Activated CD4-positive, alpha-beta T cell treated with anti-CD3 and anti-CD28 coated beads, Interleukin-2, amount 50 U/mL, for 48 hours (primary cell): ENCODE measurements around the gene INO80.

ENCODE experiments used
- DNase-seq, 2 experiments: peaks; one replicate each; pipeline ENCODE4 v3.0.0-alpha.2; 2020

Gene INO80

GRCh38 chr15:40942878-40943277 lies 173.2 kb downstream of the INO80 start:
- DNase-seq = no peak

DNA sequence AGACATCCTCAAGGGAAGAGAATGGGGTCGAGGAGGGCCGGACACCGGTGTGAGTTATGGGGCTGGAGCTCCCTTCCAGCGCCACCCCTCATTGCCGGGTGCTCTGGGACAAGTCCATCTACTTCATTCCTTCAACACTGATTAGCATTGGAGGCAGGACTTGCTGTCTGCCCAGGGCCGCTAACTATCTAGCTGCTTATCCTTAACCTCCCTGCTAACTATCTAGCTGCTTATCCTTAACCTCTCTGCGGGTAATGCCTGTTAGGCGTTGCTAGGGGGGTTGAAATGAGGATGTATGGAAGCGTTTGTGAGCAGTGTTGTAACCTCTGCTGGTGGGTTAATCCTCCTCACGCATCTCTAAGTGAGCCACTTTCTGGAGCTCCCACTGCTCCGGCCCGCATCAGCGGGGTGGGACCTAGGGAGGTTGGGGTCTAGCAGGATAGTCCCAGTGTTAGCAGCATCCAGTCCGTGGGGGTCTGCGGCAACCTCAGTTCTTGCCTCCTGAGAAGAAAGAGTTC lies 173.7 kb downstream of the INO80 start:
- no peak for DNase-seq

DNA sequence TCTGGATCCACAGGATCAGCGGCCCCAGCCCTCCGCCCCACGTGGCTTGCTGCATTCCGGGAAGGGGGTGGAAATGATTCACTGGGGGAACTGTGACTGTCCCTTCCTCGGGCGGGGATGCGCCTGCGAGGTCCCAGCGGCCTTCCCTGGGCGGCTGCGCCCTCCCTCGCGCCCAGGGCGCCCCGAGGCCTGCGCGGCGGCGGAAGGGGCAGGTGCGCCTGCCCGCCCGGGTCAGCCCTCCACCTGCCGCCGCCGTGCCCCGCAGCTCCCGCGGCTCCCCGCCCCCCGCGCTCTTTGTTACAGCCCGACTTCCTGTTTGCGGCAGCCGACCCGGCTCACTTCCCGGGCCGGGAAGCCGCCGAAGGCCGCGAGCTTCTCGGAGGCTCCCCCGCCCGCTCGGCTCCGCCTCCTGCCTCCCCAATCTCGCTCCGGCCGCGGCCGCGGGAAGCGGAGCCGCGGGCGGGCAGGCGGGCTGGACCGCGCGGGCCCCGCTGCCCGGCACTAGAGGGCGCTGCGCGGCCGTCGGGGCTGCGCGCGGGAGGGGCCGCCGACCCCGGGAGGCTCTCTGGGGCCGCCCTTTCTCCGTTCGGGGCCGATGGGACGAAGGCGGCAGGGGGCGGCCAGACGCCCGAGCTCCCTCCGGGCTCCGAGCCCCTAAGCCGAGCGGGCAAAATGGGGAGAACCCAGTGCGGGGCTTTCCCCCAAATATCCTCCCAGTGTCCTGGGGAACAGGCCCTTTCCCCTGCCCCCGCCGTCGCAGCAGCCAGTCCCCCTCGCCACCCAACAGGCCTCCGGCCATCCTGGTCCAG lies 174.3 kb downstream of the INO80 start:
- peak; percentile 67 to 73 for DNase-seq

GRCh38 chr15:40941068-40941527 lies 175.0 kb downstream of the INO80 start:
- DNase-seq = no peak

DNA sequence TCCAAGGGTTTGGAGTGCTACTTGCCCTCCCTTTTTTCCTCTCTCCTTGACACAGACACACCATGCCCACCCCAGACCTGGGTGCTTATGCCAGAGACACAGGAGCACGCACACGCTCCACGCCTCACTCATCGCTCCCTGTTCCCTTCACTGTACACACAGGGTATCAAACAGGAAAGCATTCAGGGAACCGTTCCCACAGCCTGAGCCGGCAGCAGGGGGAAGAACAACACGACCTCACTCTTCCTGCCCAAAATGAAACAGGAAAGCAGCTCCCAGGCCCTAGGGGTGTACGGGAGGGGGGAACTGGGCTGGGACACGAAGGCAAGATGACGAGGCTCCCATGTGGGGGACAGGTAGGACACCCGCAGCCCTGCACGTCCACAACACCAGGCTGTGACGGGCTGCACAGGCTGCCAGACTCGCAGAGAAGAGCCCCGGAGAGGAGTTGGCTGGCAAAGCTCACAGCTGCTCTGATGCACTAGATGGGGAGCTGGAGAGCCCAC lies 175.7 kb downstream of the INO80 start:
- DNase-seq = no peak

- no peak for DNase-seq
Measured at GRCh38 chr15:40938536-40938870, 177.6 kb downstream of the INO80 start.

DNA sequence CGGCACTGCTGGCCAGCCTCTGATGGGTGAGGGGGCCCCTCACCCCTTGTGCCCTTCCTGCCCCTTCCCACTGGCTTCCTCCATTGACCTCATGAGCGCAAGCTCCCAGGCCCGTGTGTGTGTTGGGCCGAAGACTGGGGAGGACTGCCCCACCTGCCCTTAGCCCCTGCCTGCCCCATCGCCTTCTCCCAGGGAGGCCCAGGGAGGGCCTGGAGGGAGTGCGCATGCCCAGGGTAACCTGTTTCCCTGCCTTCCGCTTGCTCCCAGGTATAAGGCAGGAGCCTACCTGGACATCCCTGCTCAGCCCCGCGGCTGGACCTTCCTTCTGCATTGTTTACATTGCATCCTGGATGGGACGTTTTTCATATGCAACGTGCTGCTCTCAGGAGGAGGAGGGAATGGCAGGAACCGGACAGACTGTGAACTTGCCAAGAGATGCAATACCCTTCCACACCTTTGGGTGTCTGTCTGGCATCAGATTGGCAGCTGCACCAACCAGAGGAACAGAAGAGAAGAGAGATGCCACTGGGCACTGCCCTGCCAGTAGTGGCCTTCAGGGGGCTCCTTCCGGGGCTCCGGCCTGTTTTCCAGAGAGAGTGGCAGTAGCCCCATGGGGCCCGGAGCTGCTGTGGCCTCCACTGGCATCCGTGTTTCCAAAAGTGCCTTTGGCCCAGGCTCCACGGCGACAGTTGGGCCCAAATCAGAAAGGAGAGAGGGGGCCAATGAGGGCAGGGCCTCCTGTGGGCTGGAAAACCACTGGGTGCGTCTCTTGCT lies 178.1 kb downstream of the INO80 start:
- no peak for DNase-seq

GRCh38 chr15:40936709-40937666 lies 179.1 kb downstream of the INO80 start:
- no peak for DNase-seq

DNA sequence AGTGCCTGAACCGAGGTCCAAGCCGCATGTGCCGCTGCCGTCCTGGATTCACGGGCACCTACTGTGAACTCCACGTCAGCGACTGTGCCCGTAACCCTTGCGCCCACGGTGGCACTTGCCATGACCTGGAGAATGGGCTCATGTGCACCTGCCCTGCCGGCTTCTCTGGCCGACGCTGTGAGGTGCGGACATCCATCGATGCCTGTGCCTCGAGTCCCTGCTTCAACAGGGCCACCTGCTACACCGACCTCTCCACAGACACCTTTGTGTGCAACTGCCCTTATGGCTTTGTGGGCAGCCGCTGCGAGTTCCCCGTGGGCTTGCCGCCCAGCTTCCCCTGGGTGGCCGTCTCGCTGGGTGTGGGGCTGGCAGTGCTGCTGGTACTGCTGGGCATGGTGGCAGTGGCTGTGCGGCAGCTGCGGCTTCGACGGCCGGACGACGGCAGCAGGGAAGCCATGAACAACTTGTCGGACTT lies 179.8 kb downstream of the INO80 start:
- DNase-seq = no peak

- no peak for DNase-seq
Measured at GRCh38 chr15:40934457-40934856, 181.6 kb downstream of the INO80 start.

GRCh38 chr15:40933517-40933902 lies 182.6 kb downstream of the INO80 start:
- no peak for DNase-seq

DNA sequence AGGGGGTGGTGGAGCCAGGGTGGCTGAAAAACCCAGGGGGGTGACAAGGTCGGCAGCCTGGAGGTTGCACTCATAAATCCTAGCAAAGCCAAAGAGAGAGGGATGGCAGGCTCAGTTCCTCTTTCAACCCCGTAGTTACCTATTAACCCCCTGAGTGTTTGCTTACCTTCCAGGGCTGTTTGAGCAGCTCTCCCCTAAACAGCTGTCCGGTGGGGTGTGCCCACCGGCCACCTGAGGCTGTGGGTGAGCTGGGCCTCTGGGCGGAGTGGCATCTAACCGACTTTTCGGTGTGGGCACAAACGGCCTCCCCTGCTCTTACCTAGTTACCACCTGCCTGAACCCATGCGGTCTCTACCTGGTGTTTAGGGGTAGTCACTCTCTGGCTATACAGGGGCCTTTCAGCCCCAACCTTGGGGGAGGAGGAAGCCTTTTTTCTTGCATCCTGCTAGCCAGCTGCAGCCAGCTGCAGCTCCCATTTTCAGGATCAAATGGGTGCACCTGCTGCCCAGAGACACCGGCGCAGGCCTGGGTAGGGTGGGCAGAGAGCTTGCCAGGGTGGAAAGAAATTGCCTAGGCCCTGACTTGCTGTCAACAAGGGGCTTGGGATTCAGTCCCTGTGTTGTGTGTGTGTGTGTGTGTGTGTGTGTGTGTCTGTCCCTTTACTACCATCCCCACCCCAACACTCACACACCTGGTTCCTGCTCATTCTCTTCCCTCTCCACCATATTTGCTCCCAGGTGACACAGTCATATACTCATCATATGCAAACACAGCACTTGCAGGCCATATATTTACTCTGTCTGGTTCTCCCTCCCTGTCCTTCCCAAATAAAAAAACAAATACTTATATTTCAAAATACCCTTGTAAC lies 183.2 kb downstream of the INO80 start:
- no peak for DNase-seq

DNA sequence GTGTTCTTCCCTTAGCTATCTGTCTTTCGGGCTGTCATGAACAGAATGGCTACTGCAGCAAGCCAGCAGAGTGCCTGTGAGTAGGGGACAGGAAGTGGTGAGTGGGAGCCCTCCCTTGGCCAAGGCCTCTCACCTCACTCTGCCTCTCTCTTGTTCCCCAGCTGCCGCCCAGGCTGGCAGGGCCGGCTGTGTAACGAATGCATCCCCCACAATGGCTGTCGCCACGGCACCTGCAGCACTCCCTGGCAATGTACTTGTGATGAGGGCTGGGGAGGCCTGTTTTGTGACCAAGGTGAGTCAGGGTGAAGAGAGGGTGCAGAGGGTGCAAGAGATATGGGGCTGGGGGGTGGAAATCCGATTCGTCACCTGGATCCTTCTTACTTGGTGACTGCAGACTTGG lies 183.9 kb downstream of the INO80 start:
- DNase-seq = no peak

DNA sequence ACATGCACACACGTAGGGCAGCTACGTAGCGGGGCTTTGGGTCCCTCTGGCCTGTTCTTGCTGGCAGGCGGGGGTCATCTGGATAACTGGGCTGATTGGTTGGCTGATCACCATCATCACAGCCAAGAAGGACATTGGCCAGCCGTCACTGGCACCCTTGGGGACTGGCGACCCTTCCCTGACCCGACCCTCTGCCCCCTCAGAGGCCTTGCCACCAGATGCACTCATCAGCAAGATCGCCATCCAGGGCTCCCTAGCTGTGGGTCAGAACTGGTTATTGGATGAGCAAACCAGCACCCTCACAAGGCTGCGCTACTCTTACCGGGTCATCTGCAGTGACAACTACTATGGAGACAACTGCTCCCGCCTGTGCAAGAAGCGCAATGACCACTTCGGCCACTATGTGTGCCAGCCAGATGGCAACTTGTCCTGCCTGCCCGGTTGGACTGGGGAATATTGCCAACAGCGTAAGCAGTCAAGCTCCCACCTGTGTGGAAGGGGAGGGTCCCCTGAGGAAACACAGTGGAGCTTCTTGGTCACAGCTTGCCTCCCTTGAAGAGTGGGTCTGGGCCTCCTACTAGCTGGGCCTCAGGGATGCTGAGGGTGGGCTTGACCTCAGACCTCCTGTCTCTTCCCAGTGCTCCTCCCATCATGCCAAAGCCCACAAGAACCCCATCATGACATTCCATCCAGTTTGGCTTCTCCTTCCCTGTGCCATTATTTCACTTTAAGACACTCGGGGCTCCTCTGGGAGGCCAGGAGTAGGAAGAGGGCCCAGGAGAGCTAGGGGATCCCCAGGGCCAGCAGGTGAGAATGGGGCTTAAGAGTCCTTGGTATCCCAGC lies 184.6 kb downstream of the INO80 start:
- no peak for DNase-seq

DNA sequence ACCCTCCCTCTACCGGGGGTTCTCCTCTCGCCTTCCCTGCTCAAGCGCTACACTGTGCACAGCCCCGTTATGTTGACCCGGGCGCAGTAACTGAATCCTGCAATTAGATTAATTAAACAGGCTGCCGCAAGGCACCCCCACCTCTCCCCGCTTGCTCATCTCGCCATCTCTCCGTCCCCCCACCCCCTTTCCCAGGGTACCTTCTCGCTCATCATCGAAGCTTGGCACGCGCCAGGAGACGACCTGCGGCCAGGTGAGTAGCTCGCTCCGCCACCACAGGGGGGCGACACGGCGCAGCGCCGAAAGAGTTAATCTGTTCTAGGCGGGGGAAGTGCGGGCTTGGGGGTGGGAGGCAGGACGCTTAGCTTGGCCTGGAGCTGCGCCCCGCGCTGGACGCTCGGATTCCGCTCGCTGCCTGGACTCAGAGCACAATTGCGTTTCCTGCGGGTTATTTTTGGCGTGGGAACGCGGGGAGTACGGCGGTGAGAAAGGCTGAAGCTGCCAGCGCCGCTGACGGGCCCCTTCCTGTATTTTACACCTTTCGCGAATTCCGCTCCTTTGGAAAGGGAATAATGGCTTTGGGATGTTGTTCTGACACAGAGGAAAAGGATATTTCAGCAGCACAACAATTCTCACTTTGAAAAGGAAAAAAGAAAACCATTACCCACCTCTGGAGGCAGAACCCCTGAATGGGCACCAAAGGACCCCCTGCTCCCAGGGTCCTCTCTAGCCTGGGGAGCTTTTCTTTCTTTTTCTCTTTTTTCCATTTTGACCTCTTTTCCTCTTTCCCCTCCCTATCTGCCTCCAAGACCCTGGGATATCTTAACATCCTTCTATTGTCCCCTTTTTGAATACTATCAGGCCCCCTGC lies 185.4 kb downstream of the INO80 start:
- DNase-seq = peak; percentile 65 to 70

GRCh38 chr15:40929660-40930429 lies 186.2 kb downstream of the INO80 start:
- no peak for DNase-seq
